GM12878 (cell line): Measurements from ENCODE around the gene NELL1. TPM values are rescaled to one million over a fixed set of nuclear protein-coding genes. Genes with fewer than 3 reads are reported as not detected.

Experiments
- ATAC-seq: fragments of 200-7000 bp; cut with Tn5 transposase; 3 replicates; pipeline ENCODE4 v1.9.1; 2020; ENCODE audit warnings: mild to moderate bottlenecking, moderate library complexity
- BruUV-seq: library from RNA; stranded (reverse); fragments of 400-500 nt; replicated peaks from 2 replicates; lab custom pipeline; 2021; lab: Mats Ljungman, UMichigan
- CTCF ChIA-PET: fragments of 300-600 bp; sonication (Branson Sonifier 250); formaldehyde crosslinking; extraction: SDS; loops from one replicate; lab custom pipeline; 2021; ENCODE audit warnings: inconsistent platforms; lab: Yijun Ruan, JAX
- POLR2A ChIA-PET: fragments of 350-600 bp; formaldehyde crosslinking; extraction: SDS; loops from one replicate; lab custom pipeline; 2021; ENCODE audit warnings: inconsistent platforms; lab: Charles Lee
- RAD21 ChIA-PET: fragments of 300-600 bp; sonication (Branson Sonifier 250); formaldehyde crosslinking; loops from one replicate; lab custom pipeline; 2023; ENCODE audit warnings: antibody characterized with exemption; ENCODE audit not compliant: unreplicated experiment; lab: Charles Lee
- SMC1A ChIA-PET: fragments of 300-600 bp; sonication (Branson Sonifier 250); formaldehyde crosslinking; loops from one replicate; lab custom pipeline; 2023; ENCODE audit not compliant: unreplicated experiment, uncharacterized antibody; lab: Charles Lee
- DNase-seq: peaks from one replicate; pipeline ENCODE4 v3.0.0-alpha.2; 2011; ENCODE audit warnings: low read depth, low spot score
- FAIRE-seq: peaks from 3 replicates; lab custom pipeline; 2011; peaks lifted over from hg19 to GRCh38; lab: Jason Lieb, UNC
- H2AFZ ChIP-seq: 2 replicates; pipeline ENCODE4 v1.6.0; 2011; ENCODE audit warnings: low read depth, low read length, control low read depth; ENCODE audit not compliant: control insufficient read depth
- H3K27ac ChIP-seq: 2 replicates; pipeline ENCODE4 v1.5.1; 2011; ENCODE audit warnings: control low read depth; ENCODE audit not compliant: control insufficient read depth, insufficient read depth
- H3K27me3 ChIP-seq, 2 experiments: replicated peaks in 1 of 2; 2 replicates each; pipeline versions ENCODE4 v1.6.0 to v1.6.1; 2011; ENCODE audit warnings: low read length in 1 of 2; ENCODE audit not compliant: control insufficient read depth in 2 of 2, insufficient read depth in 2 of 2
- H3K36me3 ChIP-seq, 2 experiments: 2 replicates each; pipeline ENCODE4 v1.5.1; 2011; ENCODE audit warnings: low read length in 1 of 2; ENCODE audit not compliant: control insufficient read depth in 2 of 2, insufficient read depth in 2 of 2
- H3K4me1 ChIP-seq: 2 replicates; pipeline ENCODE4 v1.6.1; 2011; ENCODE audit warnings: mild to moderate bottlenecking, low read length, moderate library complexity, mixed read lengths; ENCODE audit not compliant: control insufficient read depth, insufficient read depth
- H3K4me2 ChIP-seq: 2 replicates; pipeline ENCODE4 v1.6.0; 2011; ENCODE audit warnings: control low read depth; ENCODE audit not compliant: control insufficient read depth, insufficient read depth
- H3K4me3 ChIP-seq: fragments of 200-600 bp; sonication (generic); 2 replicates; pipeline ENCODE4 v1.5.1; 2016
- H3K79me2 ChIP-seq: 2 replicates; pipeline ENCODE4 v1.6.0; 2011; ENCODE audit warnings: low read length; ENCODE audit not compliant: control insufficient read depth, insufficient read depth
- H3K9ac ChIP-seq: 2 replicates; pipeline ENCODE4 v1.8.0; 2011; ENCODE audit warnings: low read length, control low read depth, mixed read lengths; ENCODE audit not compliant: control insufficient read depth, insufficient read depth
- H3K9me3 ChIP-seq: replicated peaks from 3 replicates; pipeline ENCODE4 v1.5.1; 2011; ENCODE audit warnings: mild to moderate bottlenecking, low read length; ENCODE audit not compliant: control insufficient read depth, insufficient read depth
- H4K20me1 ChIP-seq: 2 replicates; pipeline ENCODE4 v1.6.0; 2011; ENCODE audit not compliant: control insufficient read depth, insufficient read depth
- CHD1 ChIP-seq: IDR thresholded peaks from 2 replicates; pipeline ENCODE4 v1.6.1; 2012; ENCODE audit warnings: low read depth, low read length, improper control_type of control experiment
- CHD2 ChIP-seq: IDR thresholded peaks from 2 replicates; pipeline ENCODE4 v1.6.1; 2011; ENCODE audit warnings: low read depth, low read length, improper control_type of control experiment, borderline replicate concordance
- MTA2 ChIP-seq: fragments of 450-650 bp; IDR thresholded peaks from 2 replicates; pipeline ENCODE4 v1.6.1; 2016; ENCODE audit warnings: low read depth, mild to moderate bottlenecking, moderate library complexity
- MXI1 ChIP-seq: fragments of 150-350 bp; IDR thresholded peaks from 2 replicates; pipeline ENCODE4 v1.6.1; 2011; ENCODE audit warnings: low read depth, mild to moderate bottlenecking, inconsistent platforms, low read length, improper control_type of control experiment
- NFYB ChIP-seq: IDR thresholded peaks from 2 replicates; pipeline ENCODE4 v1.6.1; 2011; ENCODE audit warnings: low read depth, mild to moderate bottlenecking, low read length, improper control_type of control experiment, moderate library complexity; ENCODE audit not compliant: insufficient read depth
- POLR2A ChIP-seq: IDR thresholded peaks from 2 replicates; pipeline ENCODE4 v1.6.1; 2011; ENCODE audit warnings: low read depth, mild to moderate bottlenecking, low read length
- POU2F2 ChIP-seq: IDR thresholded peaks from 3 replicates; pipeline ENCODE4 v1.6.1; 2011; ENCODE audit warnings: low read depth, mild to moderate bottlenecking, low read length, borderline replicate concordance
- RAD21 ChIP-seq: IDR thresholded peaks from 2 replicates; pipeline ENCODE4 v1.6.1; 2011; ENCODE audit warnings: mild to moderate bottlenecking, low read depth, low read length, moderate library complexity; ENCODE audit not compliant: insufficient read depth
- SKIL ChIP-seq: fragments of 450-650 bp; IDR thresholded peaks from 2 replicates; pipeline ENCODE4 v1.6.1; 2017; ENCODE audit warnings: mild to moderate bottlenecking, low read depth, inconsistent platforms; ENCODE audit not compliant: poor library complexity, severe bottlenecking
- WGBS: methylation state at CpG from one replicate; pipeline ENCODE4 v1.1.6; 2016; ENCODE audit warnings: low lambda C conversion rate; ENCODE audit not compliant: insufficient replicate concordance, insufficient coverage; ENCODE audit errors: missing lambda C conversion rate; 5-methylcytosine and 5-hydroxymethylcytosine counted together
- in situ Hi-C: fragments of 300-500 bp; cut with MboI; formaldehyde crosslinking; loops from 9 replicates; pipeline ENCODE4 v1.14.3; 2018; ENCODE audit warnings: mixed read lengths
- intact Hi-C: fragments of 100-400 bp; cut with micrococcal nuclease; formaldehyde crosslinking; loops from one replicate; pipeline ENCODE4 v1.14.2; 2022; ENCODE audit not compliant: unreplicated experiment
- polyA plus RNA-seq, 11 experiments: library from polyadenylated mRNA; depleted of rRNA in 4 of 11; unstranded in 6 of 11; stranded (reverse) in 5 of 11; fragments of >200 nt; fragmentation: Nextera tagmentation in 4 of 11; fragmentation: Illumina TruSeq in 1 of 11; extraction: Ambion mirVana in 4 of 11; extraction: Trizol in 1 of 11; gene quantifications; 1 replicate in 1 of 11; 2 replicates in 10 of 11; pipeline versions ENCODE4 v1.2.1 to v1.2.3, GENCODE V29; 2011 to 2016; ENCODE audit warnings: inconsistent platforms in 2 of 11, missing spikeins in 2 of 11, low read depth in 1 of 11
- total RNA-seq, 4 experiments: library from RNA; depleted of rRNA in 3 of 4; stranded (reverse); fragments of >200 nt in 3 of 4; fragmentation: Illumina TruSeq in 1 of 4; extraction: Trizol in 1 of 4; gene quantifications; 2 replicates each; pipeline versions ENCODE4 v1.2.1 to v1.2.3, GENCODE V29; 2013 to 2021

Gene NELL1
- total and polyA plus RNA-seq, 10 of the 15 experiments (the other 5 are each of a cell fraction or from before 2014, with no cell fraction given) = 0.02 to 0.12 TPM; not detected in 8

DNA sequence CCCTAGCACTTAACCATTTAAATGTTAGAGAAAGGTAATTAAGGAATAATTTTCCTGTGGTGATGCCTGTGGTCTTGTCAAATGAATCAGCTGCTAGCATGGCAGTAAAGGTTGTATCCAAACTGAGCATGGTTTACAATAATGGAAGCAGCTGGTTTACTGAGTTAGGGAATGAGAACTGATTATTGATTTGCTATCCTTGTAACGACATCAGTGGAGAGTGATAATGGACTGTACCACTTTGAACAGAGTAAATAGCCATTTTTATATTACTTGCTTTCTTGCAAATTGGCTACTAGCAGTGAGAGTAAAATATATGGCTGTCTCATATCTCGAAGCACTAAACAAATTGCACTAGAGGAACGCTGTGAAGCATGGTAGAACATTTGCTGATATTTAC, 934.5 kb downstream of the NELL1 start:
- H3K9me3 ChIP-seq = no peaks in the 10 kb centered on the region
- H3K4me3 ChIP-seq = no peak overlapping the region
- no peak overlapping the region for H3K4me2 ChIP-seq
- no peak for FAIRE-seq
- WGBS = 15% methylated on average over 3 of the region's 3 CpGs
- no peaks in the 10 kb centered on the region for H3K36me3 ChIP-seq
- DNase-seq = no peak
- no peaks in the 10 kb centered on the region for H4K20me1 ChIP-seq
- SMC1A ChIA-PET = interaction anchor here (1.2 kb wide), 1 partner anchor 21 kb away, joined by 4 read pairs; no protein-coding TSS in a partner anchor
- no peak for TF ChIP-seq CHD2
- no peak for TF ChIP-seq RAD21
- no peak for TF ChIP-seq POLR2A
- no peak for TF ChIP-seq MXI1
- POLR2A ChIA-PET = no interaction called here
- no TSS peak for BruUV-seq
- no peaks in the 10 kb centered on the region for H3K27me3 ChIP-seq
- no peak overlapping the region for H3K9ac ChIP-seq
- H3K79me2 ChIP-seq = no peaks in the 10 kb centered on the region
- intact Hi-C loops = no loop called here
- H2AFZ ChIP-seq = no peak overlapping the region
- no peaks in the 10 kb centered on the region for H3K4me1 ChIP-seq
- in situ Hi-C loops = no loop called here
- no peak overlapping the region for H3K27ac ChIP-seq
- CTCF ChIA-PET = interaction anchor here (0.8 to 1.3 kb wide), 2 partner anchors 36 to 92 kb away, joined by 3 to 4 read pairs; no protein-coding TSS in a partner anchor
- RAD21 ChIA-PET = no interaction called here
- no peak for ATAC-seq

DNA sequence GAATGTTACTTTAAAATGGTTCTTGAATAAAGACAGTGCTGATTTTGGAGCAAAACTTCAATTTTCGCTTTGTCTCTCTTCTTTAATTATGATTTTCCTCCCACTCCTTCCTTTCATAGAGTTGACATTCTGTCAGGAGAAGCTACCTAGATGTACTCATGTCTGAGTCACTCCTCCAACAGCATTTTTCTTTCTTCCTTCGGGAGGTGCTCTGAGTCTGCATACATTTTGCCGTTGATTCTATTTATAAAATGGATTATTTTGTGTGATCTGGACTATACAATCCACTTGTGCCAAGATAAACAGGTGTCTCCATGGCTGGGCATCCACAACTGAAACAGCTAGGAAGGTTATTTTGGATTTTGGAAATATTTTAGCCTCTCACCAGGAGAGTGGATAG, 935.2 kb downstream of the NELL1 start:
- Histone ChIP-seq H3K9ac (no peak overlapping the region), H3K36me3 (no peaks in the 10 kb centered on the region), H3K4me3 (no peak overlapping the region), H3K9me3 (no peaks in the 10 kb centered on the region), H2AFZ (no peak overlapping the region), H3K4me2 (no peak overlapping the region), H3K4me1 (no peaks in the 10 kb centered on the region), H4K20me1 (no peaks in the 10 kb centered on the region), H3K27ac (no peak overlapping the region), H3K27me3 (no peaks in the 10 kb centered on the region), H3K79me2 (no peaks in the 10 kb centered on the region)
- in situ Hi-C loops (no loop called here), intact Hi-C loops (no loop called here)
- ChIA-PET RAD21 (no interaction called here), SMC1A (interaction anchor here (0.8 to 1.2 kb wide), 2 partner anchors 14 to 20 kb away, joined by 4 read pairs; no protein-coding TSS in a partner anchor), POLR2A (no interaction called here), CTCF (interaction anchor here (1.3 kb wide), 1 partner anchor 93 kb away, joined by 4 read pairs; no protein-coding TSS in a partner anchor)
- TF ChIP-seq NFYB = no peak
- no peak for TF ChIP-seq POU2F2
- no peak for TF ChIP-seq SKIL
- TF ChIP-seq MTA2 = no peak
- no peak for TF ChIP-seq CHD1
- no peak for FAIRE-seq
- ATAC-seq = no peak
- DNase-seq = no peak
- WGBS = 58% methylated on average over 3 of the region's 3 CpGs
- no TSS peak for BruUV-seq
